Heart left ventricle (tissue), 16 donors: Measurements from ENCODE around the gene PACS1. TPM values are rescaled to one million over a fixed set of nuclear protein-coding genes. Genes with fewer than 3 reads are reported as not detected.

ENCODE experiments used
- ATAC-seq, 4 donors: fragments of 200-7000 bp; cut with Tn5 transposase; one replicate each; pipeline ENCODE4 v1.9.1; 2020 to 2022; ENCODE audit warnings: moderate library complexity in 4 of 4, mild to moderate bottlenecking in 3 of 4, moderate number of reproducible peaks in 1 of 4
- DNase-seq, 5 donors: peaks; one replicate each; pipeline ENCODE4 v3.0.0-alpha.2; 2020
- H3K27ac ChIP-seq, 12 donors: fragments of 200-600 bp; sonication (generic) in 4 of 12; one replicate each; pipeline versions ENCODE4 v1.5.0 to v1.8.0; 2016 to 2022; ENCODE audit warnings: mild to moderate bottlenecking in 2 of 12
- H3K27me3 ChIP-seq, 9 donors: fragments of 200-600 bp; sonication (generic) in 2 of 9; one replicate each; pipeline versions ENCODE4 v1.5.1 to v1.8.0; 2016 to 2022; ENCODE audit warnings: mild to moderate bottlenecking in 3 of 9
- H3K36me3 ChIP-seq, 9 donors: fragments of 200-600 bp; sonication (generic) in 2 of 9; one replicate each; pipeline versions ENCODE4 v1.5.0 to v1.8.0; 2018 to 2022; ENCODE audit warnings: mild to moderate bottlenecking in 2 of 9
- H3K4me1 ChIP-seq, 12 donors: fragments of 200-600 bp; sonication (generic) in 4 of 12; one replicate each; pipeline versions ENCODE4 v1.5.0 to v1.8.0; 2016 to 2022; ENCODE audit warnings: mild to moderate bottlenecking in 3 of 12
- H3K4me3 ChIP-seq, 12 donors: fragments of 200-600 bp; sonication (generic) in 4 of 12; one replicate each; pipeline versions ENCODE4 v1.5.0 to v1.8.0; 2017 to 2022; ENCODE audit warnings: mild to moderate bottlenecking in 9 of 12, moderate library complexity in 4 of 12
- H3K9me3 ChIP-seq, 12 donors: fragments of 200-600 bp; sonication (generic) in 4 of 12; one replicate each; pipeline versions ENCODE4 v1.5.0 to v1.8.0; 2016 to 2022; ENCODE audit warnings: mild to moderate bottlenecking in 1 of 12
- POLR2A ChIP-seq, 2 donors: fragments of 450-650 bp; IDR thresholded peaks; one replicate each; pipeline ENCODE4 v1.6.1; 2017; ENCODE audit warnings: antibody characterized with exemption in 2 of 2, mild to moderate bottlenecking in 2 of 2, moderate library complexity in 2 of 2
- WGBS, 4 donors: extraction: QIAGEN DNeasy Blood & Tissue Kit in 2 of 4; methylation state at CpG; one replicate each; pipeline versions ENCODE4 v1.1.5 to v1.1.7; 2013 to 2018; 5-methylcytosine and 5-hydroxymethylcytosine counted together
- intact Hi-C, 10 donors: fragments of 100-400 bp; cut with DNase I; formaldehyde crosslinking; loops; one replicate each; pipeline versions ENCODE4 v1.11.1 to v1.14.2; 2022
- polyA plus RNA-seq, 2 donors: library from polyadenylated mRNA; stranded (reverse); fragments of 200-250 nt; gene quantifications; one replicate each; pipeline ENCODE4 v1.2.3, GENCODE V29; 2013
- total RNA-seq, 9 donors: library from RNA; depleted of rRNA in 2 of 9; stranded (reverse); fragments of >200 nt in 2 of 9; fragmentation: NEBNext Ultra II Directional in 3 of 9; extraction: Animal tissue kit (Norgen Biotek cat#: 25700) in 3 of 9; gene quantifications; one replicate each; pipeline versions ENCODE4 v1.1.0 to v1.2.4, GENCODE V29; 2016 to 2023
- TF ChIP-seq, protein P1 (sequence below), 12 donors: fragments of 200-600 bp; sonication (generic) in 4 of 12; IDR thresholded peaks; one replicate each; pipeline versions ENCODE4 v1.5.0 to v1.8.0; 2018 to 2022; ENCODE audit warnings: antibody characterized with exemption in 12 of 12, mild to moderate bottlenecking in 5 of 12
- donor health status: ischemic (EF 13 %, LVEDD 7.1; RV severe dilation, severe dysfunction).
- donor health status: healthy with polysubstance abuse.
- donor health status: DM: no; HTN: yes; CAD: no.
- donor health status: DM: no; HTN: no; CAD: no.
- donor health status: ischemic (EF 25% LVEDD 6.9; RV normal size, moderate dysfunction).
- donor health status: ischemic (EF 25% LVEDD 5.7; RV mildly dilated, moderate dysfunction).
- donor health status: healthy.
- donor health status: DM: yes; HTN: yes; CAD: no.
- donor health status: ischemic (EF 35%, LVEDD 5.7; RV mildly dilated, moderate dysfunction).
- donor health status: nonischemic (EF 11% LVEDD 7.7; RV severe dilation, severe dysfunction).
- donor health status: DM: yes; HTN: yes; CAD: no.
- donor health status: PGD.
- donor health status: ischemic (EF 29% LVEDD 5.4; RV normal size, mild dysfunction).
- donor health status: nonischemic (EF 23%, LVEDD 6.1; RV moderate dilation, normal function).

The PACS1 gene
- total and polyA plus RNA-seq, 11 donors = 30.6 to 151 (median 89.8) TPM

- Histone ChIP-seq H3K36me3 (peaks cover 0 to 23% (median 8%) of the 10 kb centered on the region in 9 donors), H3K27me3 (no peaks in the 10 kb centered on the region), H3K4me3 (no peak overlapping the region), H3K4me1 (peaks cover 0 to 53% (median 34%) of the 10 kb centered on the region in 12 donors), H3K9me3 (no peaks in the 10 kb centered on the region), H3K27ac (peak overlapping the region in 3 of 12 donors; percentile 30 to 65 (median 40))
- ATAC-seq = no peak
- intact Hi-C loops = loop anchor here in 5 of 10 donors (10.0 kb wide), 1 partner anchor 60 kb away; no protein-coding TSS in a partner anchor
- WGBS, 4 donors = 91 to 96% (median 96%) methylated on average over 16 of the region's 16 CpGs
- DNase-seq = peak in 1 of 5 donors; percentile 21
- TF ChIP-seq, protein P1, sequence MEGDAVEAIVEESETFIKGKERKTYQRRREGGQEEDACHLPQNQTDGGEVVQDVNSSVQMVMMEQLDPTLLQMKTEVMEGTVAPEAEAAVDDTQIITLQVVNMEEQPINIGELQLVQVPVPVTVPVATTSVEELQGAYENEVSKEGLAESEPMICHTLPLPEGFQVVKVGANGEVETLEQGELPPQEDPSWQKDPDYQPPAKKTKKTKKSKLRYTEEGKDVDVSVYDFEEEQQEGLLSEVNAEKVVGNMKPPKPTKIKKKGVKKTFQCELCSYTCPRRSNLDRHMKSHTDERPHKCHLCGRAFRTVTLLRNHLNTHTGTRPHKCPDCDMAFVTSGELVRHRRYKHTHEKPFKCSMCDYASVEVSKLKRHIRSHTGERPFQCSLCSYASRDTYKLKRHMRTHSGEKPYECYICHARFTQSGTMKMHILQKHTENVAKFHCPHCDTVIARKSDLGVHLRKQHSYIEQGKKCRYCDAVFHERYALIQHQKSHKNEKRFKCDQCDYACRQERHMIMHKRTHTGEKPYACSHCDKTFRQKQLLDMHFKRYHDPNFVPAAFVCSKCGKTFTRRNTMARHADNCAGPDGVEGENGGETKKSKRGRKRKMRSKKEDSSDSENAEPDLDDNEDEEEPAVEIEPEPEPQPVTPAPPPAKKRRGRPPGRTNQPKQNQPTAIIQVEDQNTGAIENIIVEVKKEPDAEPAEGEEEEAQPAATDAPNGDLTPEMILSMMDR (IDR thresholded peaks at IDR 0.05) = no peak
- TF ChIP-seq POLR2A (IDR thresholded peaks at IDR 0.05) = no peak
Observed at GRCh38 chr11:66284526-66285078, 214.5 kb downstream of the PACS1 start.

- ATAC-seq (no peak), DNase-seq (no peak)
- Histone ChIP-seq H3K27ac (peak overlapping the region in 6 of 12 donors; percentile 23 to 65 (median 44)), H3K27me3 (no peaks in the 10 kb centered on the region), H3K36me3 (peaks cover 0 to 23% (median 8%) of the 10 kb centered on the region in 9 donors), H3K9me3 (no peaks in the 10 kb centered on the region), H3K4me1 (peaks cover 0 to 60% (median 38%) of the 10 kb centered on the region in 12 donors), H3K4me3 (no peak overlapping the region)
- TF ChIP-seq, protein P1 (IDR thresholded peaks at IDR 0.05) = no peak
- no peak for TF ChIP-seq POLR2A (IDR thresholded peaks at IDR 0.05)
- intact Hi-C loops = loop anchor here in 5 of 10 donors (10.0 kb wide), 1 partner anchor 61 kb away; no protein-coding TSS in a partner anchor
- WGBS, 4 donors = 74 to 87% (median 84%) methylated on average over 10 to 13 of the region's 13 CpGs
Observed at GRCh38 chr11:66285250-66285947, 215.3 kb downstream of the PACS1 start.

- Histone ChIP-seq H3K36me3 (peaks cover 0 to 23% (median 8%) of the 10 kb centered on the region in 9 donors), H3K4me3 (no peak overlapping the region), H3K27ac (no peak overlapping the region), H3K27me3 (peaks cover 0 to 9% (median under 1%) of the 10 kb centered on the region in 9 donors), H3K9me3 (no peaks in the 10 kb centered on the region), H3K4me1 (peaks cover 0 to 60% (median 38%) of the 10 kb centered on the region in 12 donors)
- no peak for DNase-seq
- 76 to 87% (median 85%) methylated on average over 5 of the region's 5 CpGs for WGBS, 4 donors
- ATAC-seq = no peak
- no peak for TF ChIP-seq POLR2A (IDR thresholded peaks at IDR 0.05)
- TF ChIP-seq, protein P1 (IDR thresholded peaks at IDR 0.05) = no peak
- intact Hi-C loops = loop anchor here in 5 of 10 donors (10.0 kb wide), 1 partner anchor 62 kb away; no protein-coding TSS in a partner anchor
Observed at GRCh38 chr11:66286699-66287098, 216.6 kb downstream of the PACS1 start.
